Posterior cingulate gyrus (tissue), 11 donors: Measurements from ENCODE around the gene DLG2.
A peak's percentile ranks its signal among the peaks of the same experiment; 100 is the strongest.

Source experiments
- DNase-seq, 10 donors: peaks; one replicate each; pipeline versions ENCODE4 v3.0.0 to v3.0.0-alpha.2; 2020 to 2021; ENCODE audit warnings: mixed read lengths in 3 of 10
- intact Hi-C: fragments of 100-400 bp; cut with DNase I; formaldehyde crosslinking; loops from one replicate; pipeline ENCODE4 v1.15.1; 2023

The DLG2 gene

DNA sequence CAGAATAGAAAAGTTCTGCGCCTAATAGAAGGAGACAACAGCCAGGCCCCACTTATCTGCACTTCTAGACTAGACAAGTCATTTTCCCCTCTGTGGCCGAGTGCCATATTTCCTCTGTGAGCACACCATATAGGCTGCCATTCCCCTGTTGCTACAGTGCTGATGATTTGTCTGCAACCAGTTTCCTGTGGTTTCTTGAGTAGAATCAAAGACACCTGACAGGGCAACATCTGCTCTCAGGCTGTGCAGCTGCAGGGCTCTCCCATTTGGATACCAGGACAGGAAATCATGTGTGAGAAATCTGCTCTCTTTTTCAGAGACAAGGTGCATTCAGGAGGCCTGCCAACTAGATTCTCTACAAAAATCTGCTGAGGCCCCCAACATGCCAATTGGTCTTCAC lies 879.3 kb downstream of the DLG2 start:
- no peak for DNase-seq

DNA sequence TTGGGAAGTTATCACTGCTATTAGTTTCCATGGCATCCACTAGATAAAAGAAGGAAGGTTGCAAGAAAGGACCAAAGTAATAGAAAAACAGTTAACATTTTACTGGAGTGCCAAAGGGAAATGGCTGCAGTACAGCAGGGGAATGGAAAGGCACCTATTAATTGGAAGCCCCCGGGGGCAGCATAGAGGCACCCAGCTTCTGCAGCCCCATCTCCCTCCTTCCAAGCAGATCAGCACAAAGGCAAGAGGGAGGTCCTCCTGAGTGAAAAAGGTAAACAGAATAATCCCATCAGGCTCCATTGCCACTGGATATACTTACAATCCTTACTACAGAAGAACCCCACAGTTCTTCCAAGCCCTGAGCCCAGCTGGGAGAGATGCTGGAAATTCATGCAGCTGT lies 887.1 kb downstream of the DLG2 start:
- DNase-seq, result no peak
- intact Hi-C loops, result no loop called here

More for the DNA sequence above, 879.3 kb downstream of the DLG2 start:
- intact Hi-C loops, result no loop called here

DNA sequence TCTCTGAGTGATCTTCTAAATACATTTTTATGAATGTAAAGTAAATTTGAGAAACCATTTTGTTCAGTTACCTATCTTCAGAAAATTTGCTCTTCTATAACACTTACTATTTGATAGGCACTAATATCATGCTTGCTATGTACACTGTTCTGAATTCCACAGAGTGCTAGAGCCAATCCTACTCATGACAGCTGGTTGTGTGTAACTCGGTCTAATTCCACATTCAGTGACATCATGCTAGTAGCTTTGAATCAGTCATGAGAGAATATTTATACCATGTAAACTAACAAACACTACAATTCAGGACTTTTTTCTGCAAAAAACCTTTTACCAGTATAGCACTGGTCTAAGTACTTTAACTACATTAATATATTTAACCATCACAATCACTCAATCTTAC lies 902.9 kb downstream of the DLG2 start:
- DNase-seq, result no peak
- intact Hi-C loops, result no loop called here

DNA sequence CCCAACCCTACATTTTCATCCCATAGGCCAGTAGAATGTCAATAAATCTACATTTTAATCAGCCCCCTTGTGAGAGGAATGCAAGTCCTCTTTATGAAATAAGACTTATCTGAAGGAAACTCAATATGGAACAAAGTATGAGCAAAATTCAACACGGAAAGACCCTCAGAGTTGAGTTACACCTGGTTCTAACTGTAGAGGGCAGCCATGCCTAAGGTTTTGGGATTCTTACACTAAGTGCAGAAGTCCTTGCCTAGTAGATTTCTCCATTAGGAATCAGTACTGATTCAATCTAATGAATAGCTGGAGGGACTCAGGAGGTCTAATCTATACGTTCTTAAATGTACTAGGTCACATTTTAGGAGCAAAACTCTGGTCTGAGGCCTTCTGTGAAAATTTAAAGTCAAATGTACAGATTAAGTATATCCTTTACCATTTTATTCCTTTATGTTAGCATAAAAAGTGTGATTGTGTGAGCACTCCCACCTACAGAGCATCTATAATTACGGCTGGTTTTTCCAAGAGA lies 904.5 kb downstream of the DLG2 start:
- no peak for DNase-seq
- intact Hi-C loops, result no loop called here

DNA sequence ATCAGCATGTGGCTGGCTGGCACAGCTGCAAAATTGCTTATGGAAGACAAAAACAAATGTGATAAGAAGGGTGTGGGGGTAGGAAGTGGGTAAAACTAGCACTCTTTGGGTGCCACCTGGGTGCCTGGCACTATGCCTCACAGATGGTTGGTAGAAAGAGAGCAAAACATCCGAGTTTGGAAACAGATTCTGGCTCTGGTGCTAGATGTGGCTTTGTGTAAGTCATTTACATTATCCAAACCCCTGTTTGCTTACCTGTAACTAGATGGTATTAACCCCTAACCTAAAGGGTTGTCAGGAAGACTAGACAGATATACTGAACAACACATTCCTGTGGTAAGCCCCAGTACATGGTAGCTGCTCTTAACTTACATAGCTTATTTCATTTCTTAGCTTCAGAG lies 905.6 kb downstream of the DLG2 start:
- intact Hi-C loops, result no loop called here
- DNase-seq, result peak in 7 of 10 donors; percentile 14 to 81 (median 39)

DNA sequence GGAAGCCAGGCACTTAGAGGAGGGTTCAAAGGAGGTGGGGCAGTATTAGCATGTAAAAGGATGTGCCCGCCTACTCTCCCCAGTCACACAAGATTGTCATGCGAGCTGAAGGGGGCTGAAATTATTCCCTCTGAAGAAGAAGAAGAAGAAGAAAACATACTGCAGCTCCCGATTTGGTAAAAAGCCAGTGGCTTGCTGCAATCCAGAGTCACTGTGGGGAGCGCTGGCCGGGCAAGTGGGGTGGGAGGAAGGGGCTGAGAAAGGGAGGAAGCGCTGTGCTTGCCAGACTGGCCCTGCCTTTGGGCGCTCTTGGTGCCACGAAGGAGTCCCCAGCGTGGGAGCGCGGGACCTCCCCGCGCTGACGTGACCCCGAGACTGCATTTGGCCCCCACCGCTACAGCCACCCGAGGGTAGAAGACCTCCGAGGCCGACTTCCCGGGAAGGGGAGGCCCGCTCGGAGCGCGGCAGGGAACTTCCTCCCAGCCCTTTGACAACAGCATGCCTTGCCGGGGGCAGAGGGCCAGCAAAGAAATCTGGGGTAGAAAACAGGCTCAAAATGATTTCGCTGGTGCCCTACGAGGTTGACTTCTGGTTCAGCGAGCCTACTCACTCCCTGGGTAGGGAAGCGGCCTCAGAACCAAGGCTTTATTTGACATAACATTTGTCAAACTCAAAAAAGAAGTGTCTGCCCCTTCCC lies 906.3 kb downstream of the DLG2 start:
- peak in 9 of 10 donors; percentile 19 to 91 (median 39) for DNase-seq
- intact Hi-C loops, result no loop called here

DNA sequence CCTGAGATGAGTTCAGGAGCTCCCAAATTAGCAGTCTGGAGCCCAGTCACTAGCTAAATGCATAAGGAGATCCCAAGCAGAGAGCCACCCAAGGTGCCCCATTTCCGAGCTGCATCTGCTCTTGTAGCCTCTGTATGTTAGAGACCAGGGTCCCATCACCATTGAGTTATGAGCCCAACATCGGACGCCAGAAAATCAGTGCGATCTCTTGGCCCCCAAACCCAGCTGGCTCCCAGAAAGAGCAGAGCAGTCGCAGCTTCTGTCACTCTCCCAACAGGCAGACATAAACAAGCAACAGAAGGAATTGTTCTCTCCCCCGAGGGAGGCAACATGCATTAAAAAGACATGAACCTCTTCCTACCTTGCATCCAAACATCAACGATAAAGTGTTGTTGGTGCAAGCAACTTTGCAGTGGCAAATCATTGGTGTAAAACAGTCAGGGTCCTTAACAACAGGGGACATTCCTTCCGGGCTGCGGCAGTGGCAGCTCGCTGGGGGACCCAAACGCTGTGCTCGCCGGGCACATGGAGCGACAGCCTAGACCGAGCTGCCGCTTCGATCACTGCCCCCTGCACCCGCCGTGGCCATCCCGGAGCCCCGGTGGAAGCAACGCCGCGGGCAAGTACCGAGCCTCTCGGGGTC lies 907.1 kb downstream of the DLG2 start:
- peak; percentile 11 to 90 (median 38) for DNase-seq
- intact Hi-C loops, result loop anchor here (10.0 kb wide), 1 partner anchor 165 kb away; no protein-coding TSS in a partner anchor

DNA sequence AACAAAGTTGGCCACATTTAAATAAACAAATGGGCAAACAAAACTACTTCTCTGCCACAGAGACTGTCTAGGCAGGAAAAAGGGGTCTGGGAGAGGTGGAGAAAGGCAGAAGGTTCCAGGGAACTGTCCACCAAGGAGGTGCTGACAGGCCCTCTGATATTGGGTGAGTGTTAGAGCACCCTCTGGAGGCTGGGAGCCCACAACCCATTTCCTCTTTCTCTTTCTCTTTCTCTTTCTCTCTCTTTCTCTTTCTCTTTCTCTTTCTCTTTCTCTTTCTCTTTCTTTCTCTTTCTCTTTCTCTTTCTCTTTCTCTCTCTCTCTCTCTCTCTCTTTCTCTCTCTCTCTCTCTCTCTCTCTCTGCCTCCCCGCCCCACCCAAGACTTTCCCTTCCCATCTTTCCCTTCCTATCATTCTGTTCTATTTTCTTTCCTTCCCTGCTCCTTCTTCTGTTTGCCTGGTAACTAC lies 912.8 kb downstream of the DLG2 start:
- intact Hi-C loops, result loop anchor here (10.0 kb wide), 1 partner anchor 160 kb away; no protein-coding TSS in a partner anchor
- DNase-seq, result peak in 6 of 10 donors; percentile 8 to 66 (median 26)

DNA sequence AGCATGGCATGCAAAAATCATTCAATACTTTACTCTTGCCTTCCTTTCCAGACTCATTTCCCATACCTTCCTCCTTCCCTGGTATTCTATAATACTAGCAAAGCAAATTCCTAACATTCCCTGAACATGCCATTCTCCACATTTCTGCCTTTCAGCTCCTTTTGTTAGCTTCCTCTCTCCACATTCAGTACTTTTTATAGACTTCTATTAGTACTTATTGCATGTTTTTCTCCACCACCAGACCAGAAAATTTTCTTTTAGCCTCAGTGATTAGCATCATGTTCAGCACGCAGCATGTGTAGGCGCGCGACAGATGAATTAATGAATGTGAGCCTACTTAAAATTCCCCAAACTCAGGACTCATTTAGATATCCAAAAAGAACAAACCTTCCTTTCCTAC lies 935.3 kb downstream of the DLG2 start:
- DNase-seq, result no peak
- intact Hi-C loops, result no loop called here

DNA sequence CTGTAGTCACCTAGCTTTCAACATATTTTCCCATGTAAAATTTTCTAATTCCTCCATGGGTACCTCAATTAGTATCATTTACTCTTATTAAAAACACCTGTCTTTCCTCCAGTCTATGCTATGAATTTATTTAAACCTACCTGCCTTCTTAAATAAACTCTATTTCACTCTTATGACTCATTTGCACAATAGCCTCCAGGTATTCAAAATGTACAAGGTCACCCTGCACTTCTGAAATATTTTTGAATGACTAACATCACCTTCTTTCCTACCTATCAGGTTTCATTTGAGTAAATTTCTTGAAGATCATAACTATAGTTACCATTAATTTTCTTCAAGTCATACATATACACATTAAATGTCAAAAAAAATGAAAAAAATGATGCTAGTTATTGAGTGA lies 939.7 kb downstream of the DLG2 start:
- DNase-seq, result no peak
- intact Hi-C loops, result no loop called here

DNA sequence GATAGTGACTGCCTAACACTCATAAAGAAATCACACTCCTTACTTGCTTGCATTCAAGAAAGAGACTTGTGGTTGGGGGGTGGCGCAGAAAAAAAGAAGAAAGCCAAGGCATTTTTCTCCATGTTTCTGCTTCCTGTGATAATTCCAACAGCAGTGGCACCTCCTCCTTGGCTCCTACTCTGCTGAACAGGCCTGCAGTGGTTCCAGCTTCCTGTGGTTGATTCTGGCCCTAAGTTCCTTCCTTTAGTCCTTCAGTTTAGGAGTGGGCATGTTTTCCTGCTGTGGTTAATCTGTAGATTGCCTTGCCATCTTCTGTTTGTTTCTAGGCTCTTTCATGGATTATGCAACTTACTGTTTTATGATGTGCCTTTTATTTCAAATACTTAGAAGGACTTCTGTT lies 940.4 kb downstream of the DLG2 start:
- no peak for DNase-seq
- intact Hi-C loops, result no loop called here

DNA sequence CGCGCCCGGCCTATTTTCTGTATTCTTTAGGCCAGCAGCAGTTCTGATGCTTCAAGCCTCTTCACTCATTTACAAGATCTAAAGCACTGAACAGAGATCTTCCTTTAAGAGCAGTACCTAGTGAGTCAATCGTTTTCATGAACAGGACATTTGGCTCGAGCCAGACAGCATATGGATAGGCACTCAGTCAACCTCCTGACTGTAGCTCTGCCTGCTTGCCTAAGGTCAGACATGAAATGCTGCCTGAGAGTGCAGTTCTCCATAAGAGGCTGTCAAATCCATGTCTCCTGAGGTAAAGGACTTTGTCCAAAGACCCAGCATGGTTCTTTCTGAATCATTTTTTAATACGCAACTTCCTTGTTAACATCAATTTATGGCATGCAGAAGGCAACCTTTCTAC lies 941.2 kb downstream of the DLG2 start:
- intact Hi-C loops, result no loop called here
- no peak for DNase-seq

DNA sequence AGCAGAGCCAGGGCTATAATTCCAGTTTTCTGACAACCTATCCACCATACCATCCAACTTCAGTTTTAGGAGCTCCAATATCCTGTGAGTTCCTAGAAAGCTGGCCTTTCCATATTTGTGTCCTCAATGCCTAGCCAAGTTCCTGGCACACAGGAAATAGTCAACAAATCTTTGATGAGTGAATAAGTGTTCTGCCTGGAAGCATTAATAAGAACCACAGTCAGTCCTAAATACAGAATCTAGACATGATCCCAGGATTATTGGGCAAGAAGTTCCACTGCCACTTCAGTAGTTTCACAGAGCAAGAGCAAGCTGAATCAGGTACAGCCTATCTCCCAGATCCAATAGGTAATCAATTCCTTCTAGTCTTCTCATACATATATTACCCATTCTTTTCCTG lies 942.0 kb downstream of the DLG2 start:
- intact Hi-C loops, result no loop called here
- no peak for DNase-seq

DNA sequence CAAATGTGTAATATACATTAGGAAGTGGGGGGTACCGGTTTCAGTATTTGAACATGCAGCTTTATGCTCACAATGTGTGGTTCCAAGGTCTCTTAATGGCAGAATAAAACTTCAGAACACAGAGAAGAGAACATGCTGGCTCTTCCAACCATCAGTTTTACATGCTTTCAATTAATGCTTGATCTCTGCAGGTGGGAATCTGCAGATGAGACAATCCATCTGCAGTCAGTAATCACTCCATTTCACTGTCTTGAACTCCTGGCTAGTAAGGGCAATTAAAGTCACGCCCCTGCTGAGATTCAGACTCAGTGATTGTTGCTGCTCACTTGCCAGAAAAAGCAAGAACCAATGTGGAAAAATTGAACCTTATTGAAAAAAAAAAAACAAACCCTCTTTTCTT lies 945.7 kb downstream of the DLG2 start:
- intact Hi-C loops, result no loop called here
- DNase-seq, result no peak

DNA sequence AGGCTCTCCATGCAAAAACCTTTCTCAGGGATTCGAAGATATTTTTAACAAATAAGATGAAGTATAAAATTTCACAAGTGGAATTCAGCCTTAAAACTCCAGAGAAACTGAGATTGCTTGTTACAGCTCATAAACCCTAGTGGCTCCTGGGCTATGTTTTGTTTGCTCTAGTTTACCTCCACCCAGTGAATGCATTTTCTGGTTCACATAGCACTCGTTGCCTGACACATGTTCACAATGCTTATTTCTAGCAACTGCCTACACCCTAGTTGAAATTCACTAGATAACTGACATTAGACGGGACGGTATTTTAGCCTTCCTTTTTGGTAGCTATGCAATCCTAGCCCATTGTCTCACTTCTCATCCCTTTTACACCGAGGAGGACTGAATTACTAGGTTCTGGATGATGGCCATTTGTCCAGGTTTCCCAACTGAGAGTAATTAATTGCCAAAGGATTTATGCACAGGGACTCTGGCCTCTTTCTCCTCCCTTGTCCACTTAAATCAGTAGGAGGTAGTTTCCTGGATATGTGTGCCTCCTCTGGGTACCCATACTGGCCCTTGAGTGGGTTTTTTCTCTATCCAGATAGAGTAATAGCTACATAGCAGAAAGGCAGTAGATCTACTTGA lies 951.6 kb downstream of the DLG2 start:
- no peak for DNase-seq

DNA sequence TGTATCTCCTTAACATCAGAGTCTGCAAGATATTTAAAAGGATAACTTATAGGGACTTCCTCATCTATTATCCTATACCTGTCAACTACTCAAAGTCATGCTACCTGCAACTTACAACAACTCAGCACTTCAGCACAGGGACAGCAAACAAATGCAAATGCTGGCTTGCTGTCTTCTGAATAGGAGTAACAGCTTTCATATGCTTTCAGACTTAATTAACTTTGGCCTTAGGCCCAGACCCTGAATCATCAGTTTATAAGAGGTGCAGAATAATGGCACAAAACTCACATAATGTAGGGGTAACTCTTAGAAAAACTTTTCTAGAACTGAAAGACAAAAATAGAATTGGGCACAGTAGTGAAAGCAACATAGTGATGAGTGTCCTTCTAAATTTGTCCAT lies 953.4 kb downstream of the DLG2 start:
- no peak for DNase-seq
- intact Hi-C loops, result no loop called here

More for the DNA sequence above, 951.6 kb downstream of the DLG2 start:
- intact Hi-C loops, result no loop called here

DNA sequence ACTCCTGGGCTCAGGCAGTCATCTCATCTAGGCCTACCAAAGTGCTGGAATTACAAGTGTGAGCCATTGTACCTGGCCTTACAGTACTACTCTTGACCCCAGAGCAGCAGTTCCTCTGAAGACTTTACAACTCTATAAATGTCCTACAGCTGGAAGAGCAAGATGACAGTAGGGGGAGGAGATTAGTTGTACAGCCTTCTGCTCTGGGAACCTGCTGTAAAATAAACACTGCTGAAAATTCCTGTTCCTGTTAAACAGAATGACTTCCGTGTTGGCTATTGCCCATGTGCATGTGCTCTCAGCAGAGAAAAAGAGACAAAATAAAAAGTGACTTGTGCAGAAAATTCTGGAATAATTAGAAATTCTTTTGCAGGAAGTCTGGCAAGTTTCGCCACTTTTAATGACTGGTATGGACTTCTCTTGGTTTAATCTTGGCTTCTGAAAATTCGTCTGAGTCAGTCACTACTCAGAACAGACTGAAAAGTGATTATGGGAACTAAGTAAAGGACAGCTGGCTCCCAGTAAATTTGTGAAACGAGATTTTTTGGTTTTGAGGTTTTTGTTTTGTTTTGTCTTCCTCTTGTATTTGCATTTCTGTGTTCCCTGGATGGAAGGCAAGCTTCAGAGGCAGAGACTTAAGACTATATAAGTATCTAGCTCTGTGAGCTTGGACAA lies 955.7 kb downstream of the DLG2 start:
- intact Hi-C loops, result no loop called here
- no peak for DNase-seq

DNA sequence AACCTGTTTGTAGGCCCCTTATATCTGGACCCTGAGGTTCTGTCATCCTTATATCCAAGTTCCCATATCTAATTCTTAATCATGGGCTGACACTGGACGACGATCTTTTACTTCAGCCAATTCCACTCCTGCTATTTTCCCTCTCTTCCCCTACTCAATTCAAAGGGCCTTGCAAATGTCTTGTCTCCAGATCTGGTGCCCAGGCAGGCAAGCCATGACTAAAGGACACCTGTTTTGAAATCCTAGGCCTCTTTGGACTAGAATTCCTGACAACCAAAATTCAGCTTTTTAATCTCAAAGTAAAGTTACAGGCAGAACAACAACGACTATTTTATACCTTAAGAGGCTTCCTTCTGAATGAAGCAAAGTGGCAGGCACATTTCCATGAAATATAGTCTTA lies 963.4 kb downstream of the DLG2 start:
- intact Hi-C loops, result no loop called here
- DNase-seq, result no peak

DNA sequence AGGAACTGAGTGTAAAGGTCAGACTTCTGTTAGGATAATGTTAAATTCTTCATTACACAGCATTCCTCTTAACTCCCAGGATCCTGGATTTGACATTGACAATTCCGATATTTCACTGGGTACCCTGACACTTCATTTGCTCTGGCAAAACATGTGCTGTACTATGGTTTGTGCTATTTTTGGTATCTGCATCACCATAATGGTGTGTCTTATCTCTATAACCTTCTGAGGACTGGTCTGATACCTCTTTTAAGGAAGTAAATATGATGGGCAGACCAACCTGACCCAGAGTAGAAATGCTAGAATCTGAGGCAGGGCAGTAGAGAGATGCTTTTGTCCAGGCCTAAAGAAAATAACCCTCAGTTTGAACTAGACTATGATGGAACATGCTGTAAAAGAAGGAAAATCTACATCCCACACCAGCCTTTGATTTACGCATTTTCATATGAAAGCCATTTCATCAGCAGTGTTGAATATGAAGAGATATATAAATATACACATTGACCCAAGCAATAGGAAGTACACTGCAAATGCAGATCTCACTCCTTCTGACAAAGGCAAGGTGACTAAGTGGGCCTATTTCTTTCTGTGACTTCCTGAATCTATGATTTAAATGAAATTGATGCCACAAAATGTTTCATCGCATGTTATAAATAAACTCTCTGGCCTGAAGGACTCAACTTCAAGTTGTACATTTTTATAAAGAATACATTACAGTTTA lies 966.7 kb downstream of the DLG2 start:
- intact Hi-C loops, result no loop called here

DNA sequence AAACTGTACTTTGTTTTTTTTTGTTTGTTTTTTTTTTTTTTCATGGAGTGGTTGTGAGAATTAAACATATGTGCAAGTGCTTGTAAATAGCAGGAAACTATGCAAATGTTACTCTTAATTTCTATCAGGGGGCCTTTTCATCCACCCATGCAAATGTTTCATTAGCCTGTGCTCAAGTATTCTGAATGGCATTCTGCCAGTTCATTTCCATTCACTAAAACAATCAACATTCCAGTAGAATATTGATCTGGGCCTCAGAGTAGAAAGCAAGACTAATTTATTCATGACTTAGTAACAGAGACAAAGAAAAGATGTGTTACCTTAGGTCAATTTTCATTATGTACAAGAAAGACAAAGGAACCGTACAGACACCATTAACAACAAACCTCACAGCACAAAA lies 971.4 kb downstream of the DLG2 start:
- intact Hi-C loops, result no loop called here
- no peak for DNase-seq

More for the DNA sequence above, 966.7 kb downstream of the DLG2 start:
- DNase-seq, result no peak
